Hippocampal formation (tissue), 2 donors: ENCODE results near the gene CLDN19.

Experiments used
- DNase-seq, 2 donors: peaks; one replicate each; lab custom pipeline; 2025; lab: John Stamatoyannopoulos, UW

CLDN19 gene, protein sequence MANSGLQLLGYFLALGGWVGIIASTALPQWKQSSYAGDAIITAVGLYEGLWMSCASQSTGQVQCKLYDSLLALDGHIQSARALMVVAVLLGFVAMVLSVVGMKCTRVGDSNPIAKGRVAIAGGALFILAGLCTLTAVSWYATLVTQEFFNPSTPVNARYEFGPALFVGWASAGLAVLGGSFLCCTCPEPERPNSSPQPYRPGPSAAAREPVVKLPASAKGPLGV

GRCh38 chr1:42739753-42740700 is at the start of gene CLDN19:
CLDN19 (minus strand) TSS chr1:42740236; CDS start chr1:42740063, 173 bp downstream.
- DNase-seq = no peak

DNA sequence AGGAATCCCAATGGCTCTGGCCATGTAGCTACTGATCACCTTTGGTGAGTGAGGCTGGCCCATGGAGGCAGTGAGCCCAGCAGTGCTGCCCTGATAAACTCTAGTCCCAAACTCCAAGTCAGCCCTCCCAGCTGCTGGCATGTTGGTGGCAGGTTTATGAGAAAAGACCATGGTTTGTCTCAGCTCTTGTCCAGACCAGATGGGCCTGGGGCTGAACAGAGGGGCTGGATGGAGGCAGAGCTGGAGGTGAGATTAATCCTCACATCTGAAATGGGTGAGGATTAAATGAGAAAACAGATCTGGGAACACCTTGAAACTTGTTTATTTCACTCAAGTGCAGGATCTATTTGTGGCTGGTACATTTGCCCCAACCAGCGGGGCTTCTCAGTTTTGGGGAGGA is 48.0 kb upstream of the CLDN19 start:
- DNase-seq = no peak

GRCh38 chr1:42786097-42786496 is 46.1 kb upstream of the CLDN19 start:
- no peak for DNase-seq

DNA sequence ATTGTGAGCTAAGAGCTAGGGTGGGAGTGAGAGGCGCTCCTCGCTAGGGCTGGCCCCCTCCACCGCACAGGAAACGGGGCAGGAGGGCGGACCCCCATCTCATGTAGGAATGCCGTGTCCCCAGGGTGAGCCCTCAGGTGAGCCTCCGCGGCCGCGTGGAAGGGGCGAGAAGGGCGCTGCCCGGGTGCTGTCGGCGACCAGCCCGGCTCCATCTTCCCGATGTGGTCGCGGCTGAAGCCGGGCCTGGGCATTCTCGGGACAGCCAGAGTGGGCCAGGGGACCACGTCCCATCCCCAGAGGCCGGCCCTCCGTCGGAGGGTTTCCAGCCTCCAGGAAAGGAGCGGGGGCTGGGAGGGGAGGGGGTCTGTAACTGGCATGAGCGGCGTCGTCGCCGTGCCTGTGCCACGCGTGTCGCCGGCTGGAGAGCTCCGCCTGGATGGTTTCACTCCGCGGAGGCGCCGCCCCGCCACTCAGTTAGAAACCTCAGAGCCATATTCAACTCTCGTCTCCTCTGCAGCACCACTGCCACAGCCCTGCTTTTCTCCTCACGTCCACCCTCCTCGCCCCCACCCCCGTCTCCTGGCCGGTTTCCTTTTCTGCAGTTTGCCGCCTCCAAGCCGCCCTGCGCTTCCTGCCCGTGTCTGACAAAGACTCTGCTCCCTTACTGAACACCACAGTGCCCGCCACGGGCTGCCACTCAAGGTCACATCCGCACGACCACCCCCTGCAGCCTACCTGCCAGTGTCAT is 45.1 kb upstream of the CLDN19 start, which contains the start of gene TMEM269:
Gene TMEM269 (plus strand): TSS at position 46 of the 748 bp plus-strand sequence. CDS start 4,903 bp downstream, outside the sequence.
- no peak for DNase-seq

DNA sequence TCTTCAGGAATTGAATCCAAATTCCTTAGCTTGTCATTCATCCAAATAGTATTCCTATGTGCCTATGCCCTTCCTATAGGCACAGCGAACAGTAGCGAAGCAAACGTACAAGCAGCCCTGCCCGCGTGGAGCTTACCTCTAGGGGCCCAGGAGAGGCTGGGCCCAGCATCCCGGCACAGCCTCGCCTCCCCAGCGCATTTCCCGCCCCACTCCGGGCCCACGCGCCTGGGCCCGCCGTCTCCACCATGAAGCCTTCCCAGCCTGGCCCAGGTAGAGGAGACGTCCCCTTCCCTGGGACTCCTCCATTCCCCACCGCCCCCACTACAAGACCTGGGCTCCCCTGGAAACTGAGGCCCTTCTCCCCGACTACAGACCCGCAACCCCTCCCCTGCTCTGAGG is 44.5 kb upstream of the CLDN19 start:
- no peak for DNase-seq

DNA sequence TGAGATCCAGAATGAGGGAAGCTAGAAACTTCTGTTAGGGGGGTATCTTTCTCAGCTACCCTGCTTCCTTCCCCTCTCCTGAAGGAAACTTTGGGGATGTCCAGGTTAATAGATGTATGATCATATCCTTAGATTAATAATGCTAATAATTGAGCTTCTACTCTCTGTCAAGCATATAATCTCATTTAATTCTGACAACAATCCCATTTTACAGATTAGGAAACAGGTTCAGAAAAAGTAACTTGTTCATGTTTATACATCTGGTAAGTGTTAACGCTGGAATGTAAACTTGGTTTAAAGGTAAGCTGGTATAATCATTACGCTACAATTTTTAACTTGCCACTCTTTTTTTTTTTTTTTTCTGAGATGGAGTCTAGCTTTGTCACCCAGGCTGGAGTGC is 43.1 kb upstream of the CLDN19 start:
- no peak for DNase-seq

- no peak for DNase-seq
Measured at GRCh38 chr1:42780176-42780575, 40.1 kb upstream of the CLDN19 start.

- DNase-seq = no peak
Measured at GRCh38 chr1:42779725-42780124, 39.7 kb upstream of the CLDN19 start.

DNA sequence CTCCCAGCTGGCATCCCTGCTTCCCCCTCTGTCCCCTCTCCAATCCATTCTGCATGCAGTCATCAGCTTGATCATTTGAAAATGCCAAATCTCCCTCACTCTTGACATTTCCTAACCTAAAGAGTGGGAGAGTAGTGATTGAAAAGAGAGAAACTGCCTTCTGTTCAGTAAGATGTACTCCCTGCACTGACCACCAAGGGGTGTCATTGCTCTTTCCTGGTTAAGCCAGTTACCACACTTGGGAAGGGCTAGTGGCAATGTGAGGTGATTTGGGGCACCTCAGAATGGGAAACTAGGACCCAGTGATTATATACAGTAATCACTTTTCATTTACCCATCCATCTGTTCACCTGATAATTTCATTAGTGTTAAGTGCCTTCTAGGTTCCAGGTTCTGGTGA is 37.8 kb upstream of the CLDN19 start:
- no peak for DNase-seq

DNA sequence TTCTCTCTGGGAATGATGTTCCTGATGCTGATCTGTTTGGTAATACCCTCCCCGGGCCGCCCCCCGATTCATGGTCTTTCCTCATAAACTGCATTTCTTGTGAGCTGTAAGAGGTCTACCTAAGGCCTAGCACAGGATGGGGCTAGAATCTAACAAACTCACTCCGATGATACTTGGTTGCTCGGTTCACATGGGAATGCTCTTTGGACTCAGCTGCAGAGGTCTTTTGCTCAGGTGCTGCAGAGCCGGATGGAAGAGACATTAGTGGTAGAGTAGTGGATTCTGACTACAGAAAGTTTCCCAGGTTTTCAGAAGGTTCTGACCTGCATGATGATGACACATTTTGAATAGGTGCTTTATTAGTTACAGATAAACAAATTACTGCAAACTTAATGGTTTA is 36.5 kb upstream of the CLDN19 start:
- DNase-seq = no peak

DNA sequence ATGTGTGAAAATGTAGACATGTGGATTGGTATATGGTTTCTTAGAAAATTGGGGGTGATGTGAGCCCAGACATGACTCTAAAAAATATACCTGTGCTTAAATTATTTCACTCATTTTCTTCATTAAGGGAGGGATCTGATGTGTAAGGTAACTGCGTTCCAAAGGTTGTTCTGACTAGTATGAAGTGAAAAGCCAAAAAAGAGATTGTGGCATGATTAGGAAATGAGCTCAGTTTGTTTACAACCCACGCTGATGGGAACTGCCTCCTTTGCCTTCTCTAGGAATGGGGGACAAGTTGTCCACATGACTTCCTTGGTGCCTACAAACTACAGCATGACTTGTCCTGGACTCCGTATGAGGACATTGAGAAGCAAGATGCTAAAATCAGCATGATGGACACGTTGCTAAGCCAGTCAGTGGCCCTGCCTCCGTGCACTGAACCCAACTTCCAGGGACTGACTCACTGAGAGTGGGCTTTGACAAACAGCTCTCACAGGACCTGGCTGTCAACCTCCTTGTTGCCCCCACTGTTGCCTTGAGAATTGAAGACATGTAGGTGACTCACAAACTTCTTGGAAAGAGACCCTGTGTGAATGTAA is 35.0 kb upstream of the CLDN19 start:
- DNase-seq = no peak

GRCh38 chr1:42773420-42773819 is 33.4 kb upstream of the CLDN19 start:
- no peak for DNase-seq

GRCh38 chr1:42769811-42770210 is 29.8 kb upstream of the CLDN19 start:
- DNase-seq = no peak

DNA sequence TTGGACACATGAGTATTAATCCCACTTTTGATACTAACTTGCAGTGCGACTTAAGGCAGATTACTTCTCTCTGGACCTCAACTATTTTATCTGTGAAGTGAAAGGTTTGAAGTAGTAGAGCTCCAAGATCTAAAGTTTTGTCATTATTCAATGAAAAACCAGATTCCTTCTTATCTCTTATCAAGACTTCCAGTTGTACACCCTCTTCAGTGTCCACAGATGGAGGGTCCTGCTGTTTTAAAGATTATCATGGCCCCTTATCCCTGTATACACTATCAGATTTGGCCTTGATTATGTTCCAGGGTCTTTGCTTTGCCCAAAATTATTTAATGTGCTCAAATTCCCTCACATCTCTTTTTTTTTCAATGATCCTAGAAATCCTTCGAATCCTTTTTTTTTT is 28.1 kb upstream of the CLDN19 start:
- no peak for DNase-seq

DNA sequence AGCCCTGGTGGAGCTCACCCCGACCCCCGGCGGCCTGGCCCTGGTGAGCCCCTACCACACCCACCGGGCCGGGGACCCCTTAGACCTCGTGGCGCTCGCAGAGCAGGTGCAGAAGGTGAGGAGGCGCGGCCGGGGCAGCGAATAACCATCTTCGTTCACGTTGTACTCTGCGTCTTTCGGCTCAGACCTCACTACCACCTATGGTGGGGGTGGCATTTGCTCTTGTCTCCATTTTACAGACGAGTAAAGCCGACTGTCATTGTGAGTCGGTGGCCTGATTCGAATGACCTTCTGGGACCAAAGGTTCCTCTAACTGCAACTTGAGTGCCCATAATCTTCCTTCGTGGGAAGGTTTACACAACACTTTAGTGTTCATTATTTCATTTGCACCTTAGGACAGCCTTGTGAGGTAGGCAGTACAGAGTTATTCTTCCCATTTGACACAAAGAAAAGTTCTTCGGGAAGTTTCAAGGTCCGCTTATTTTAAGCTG is 27.5 kb upstream of the CLDN19 start:
- DNase-seq = no peak

- DNase-seq = peak; percentile 99 to 100
Measured at GRCh38 chr1:42766741-42767509, 26.9 kb upstream of the CLDN19 start, which contains the start of the genes C1orf50 and P3H1. C1orf50 (plus strand) TSS chr1:42767249; CDS start chr1:42767312, 63 bp downstream. P3H1 (minus strand) TSS chr1:42767028; CDS start chr1:42766971, 57 bp downstream.

DNA sequence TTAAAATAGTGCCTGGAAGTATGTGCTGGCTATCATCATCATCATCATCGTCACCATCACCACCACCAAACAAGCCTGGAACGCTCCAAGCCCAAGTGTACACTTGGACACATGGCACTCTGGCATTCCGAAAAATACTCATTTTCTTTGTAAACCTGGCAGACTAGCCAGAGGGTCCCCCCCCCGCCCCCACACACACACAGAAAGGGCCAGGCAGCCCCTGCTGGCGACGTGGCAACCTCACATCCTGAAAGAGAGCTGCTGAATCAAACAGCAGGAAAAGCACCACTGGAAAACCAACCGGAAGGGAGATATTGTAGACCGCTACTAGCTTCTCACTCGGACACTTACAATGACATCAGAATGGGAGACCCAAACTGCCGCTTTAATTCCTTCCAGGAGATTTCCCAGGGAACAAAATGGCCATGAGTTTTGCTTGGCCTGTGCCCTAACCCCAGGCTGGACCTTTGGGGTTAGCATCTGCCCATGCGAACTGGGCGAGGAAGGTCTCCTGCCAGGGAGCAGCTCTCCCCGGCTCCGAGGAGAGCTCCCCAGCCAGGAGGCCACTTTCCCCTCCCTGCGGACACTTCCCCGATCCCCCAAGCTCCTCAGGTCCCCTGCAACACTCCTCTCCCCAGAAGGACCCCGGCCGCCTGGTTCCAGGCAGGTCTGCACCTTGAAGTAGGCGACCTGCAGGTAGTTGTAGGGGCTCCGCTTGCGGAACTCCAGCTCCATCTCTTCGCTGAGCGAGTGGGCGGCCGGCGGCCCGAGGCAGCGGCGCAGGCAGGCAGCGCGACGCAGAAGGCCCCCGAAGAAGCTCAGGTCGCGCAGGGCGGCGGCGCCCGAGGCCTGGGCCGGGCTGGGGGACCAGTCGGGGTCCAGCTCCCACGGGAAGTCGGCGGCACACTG is 26.1 kb upstream of the CLDN19 start:
- no peak for DNase-seq

- DNase-seq = no peak
Measured at GRCh38 chr1:42765269-42765668, 25.2 kb upstream of the CLDN19 start.

GRCh38 chr1:42762269-42762668 is 22.2 kb upstream of the CLDN19 start:
- DNase-seq = no peak

DNA sequence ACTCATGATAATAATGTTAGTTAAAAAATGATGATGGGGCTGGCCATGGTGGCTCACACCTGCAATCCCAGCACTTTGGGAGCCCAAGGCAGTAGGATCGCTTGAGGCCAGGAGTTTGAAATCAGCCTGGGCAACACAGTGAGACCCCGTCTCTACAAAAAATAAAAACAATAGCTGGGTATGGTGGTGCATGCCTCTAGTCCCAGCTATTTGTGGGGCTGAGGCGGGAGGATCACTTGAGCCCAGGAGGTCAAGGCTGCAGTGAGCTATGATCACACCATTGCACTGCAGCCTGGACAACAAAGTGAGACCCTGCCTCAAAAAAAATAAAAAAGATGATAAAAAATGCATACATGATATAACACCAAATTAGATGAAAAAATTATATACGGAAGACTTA is 21.5 kb upstream of the CLDN19 start:
- no peak for DNase-seq
